ENCODE results near the gene B3GAT1.

Gene B3GAT1

DNA sequence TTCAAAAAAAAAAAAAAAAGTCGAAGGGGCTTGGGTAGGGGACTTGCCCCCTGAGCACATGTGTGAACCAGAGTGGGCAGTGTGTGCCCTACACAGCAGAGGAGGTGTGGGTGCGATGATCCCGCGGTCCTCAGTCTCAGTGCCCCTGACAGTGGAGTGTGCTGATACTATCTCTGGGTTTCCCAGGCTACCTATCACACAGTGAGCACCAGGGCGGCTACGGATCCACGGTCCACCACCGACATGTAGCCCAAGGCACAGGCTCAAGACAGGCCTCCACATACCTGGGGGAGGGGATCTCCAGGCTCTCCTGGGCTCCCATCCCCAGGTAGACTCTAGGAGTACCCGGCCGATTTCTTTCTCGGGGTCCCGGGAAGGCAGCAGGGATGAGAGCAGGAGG, 9.1 kb downstream of the B3GAT1 start:
- in situ Hi-C loops (cut with HindIII; ENCODE audit: low pct_unique_long_range_greater_than_20kb, low sequenced_read_pairs), result no loop called here
- no peak for DNase-seq (ENCODE audit: low read depth in 1 of 2, low spot score in 1 of 2)
- no peak for TF ChIP-seq JUND (IDR thresholded peaks at IDR 0.05; ENCODE audit: low read depth)

DNA sequence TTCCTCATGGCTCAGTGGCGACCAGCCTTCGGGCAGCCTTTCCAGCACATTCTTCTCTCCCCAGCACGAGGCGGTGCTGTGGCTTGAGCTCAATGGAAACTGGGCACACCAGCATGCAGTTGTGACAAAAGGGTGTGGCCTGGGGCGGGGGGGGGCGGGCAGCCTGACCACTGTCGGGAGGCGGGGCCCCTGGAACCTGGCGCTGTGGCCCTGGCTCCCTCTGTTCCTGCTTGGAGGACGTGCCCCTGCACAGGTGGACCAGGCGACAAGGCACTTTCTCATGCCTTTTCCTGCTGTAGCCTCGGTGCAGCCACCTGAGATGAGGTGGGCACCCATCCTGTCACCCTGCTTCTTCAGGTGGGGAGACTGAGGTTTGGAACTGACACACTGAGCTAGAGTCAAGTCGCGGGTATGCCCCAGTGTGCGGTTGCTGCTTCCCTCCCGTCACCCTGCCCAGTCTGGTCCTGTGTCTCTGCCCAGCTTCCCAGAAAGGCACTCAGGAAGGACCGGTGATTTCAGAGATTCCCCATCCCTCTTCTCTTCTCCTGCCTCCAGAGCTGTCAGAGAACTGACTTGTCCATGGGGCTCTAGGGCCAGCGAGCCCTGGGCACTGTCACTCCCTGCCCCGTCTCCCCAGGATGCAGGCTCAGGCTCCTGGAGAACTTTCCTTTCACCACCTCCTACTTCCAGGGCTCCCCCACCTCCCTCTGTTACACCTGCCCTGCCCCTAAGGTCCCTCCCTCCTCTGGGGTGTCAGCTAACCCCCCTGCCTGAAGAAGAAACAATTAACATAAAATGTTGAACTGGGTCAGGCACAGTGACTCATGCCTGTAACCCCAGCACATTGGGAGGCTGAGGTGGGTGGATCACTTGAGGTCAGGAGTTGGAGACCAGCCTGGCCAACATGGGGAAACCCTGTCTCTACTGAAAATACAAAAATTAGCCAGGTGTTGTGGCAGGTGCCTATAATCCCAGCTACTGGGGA, 9.9 kb downstream of the B3GAT1 start:
- in situ Hi-C loops (cut with HindIII; ENCODE audit: low pct_unique_long_range_greater_than_20kb, low sequenced_read_pairs), result no loop called here
- peak in 1 of 2 experiments; percentile 66 for DNase-seq (ENCODE audit: low read depth in 1 of 2, low spot score in 1 of 2)
- no peak for TF ChIP-seq JUND (IDR thresholded peaks at IDR 0.05; ENCODE audit: low read depth)

DNA sequence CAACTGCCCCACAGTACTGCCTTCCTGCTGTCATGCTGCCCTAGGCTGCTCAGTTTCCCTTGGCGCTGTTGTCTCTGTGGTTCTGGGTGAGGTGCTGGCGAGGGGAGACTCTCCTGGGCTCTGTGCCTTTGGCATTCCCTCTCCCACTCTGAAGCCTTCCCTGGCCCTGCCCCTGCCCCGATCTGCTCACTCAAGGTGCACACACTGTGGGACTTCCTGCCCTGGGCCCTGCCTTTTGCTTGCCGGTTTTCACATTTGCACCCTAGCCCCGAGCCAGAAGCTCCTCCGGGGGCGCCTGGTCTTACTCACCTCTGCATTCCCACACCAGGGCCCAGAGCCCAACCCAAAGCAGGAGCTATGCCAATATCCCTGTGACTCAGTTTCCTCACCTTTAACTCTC, 12.0 kb downstream of the B3GAT1 start:
- in situ Hi-C loops (cut with HindIII; ENCODE audit: low pct_unique_long_range_greater_than_20kb, low sequenced_read_pairs), result no loop called here
- TF ChIP-seq JUND (IDR thresholded peaks at IDR 0.05; ENCODE audit: low read depth), result no peak

DNA sequence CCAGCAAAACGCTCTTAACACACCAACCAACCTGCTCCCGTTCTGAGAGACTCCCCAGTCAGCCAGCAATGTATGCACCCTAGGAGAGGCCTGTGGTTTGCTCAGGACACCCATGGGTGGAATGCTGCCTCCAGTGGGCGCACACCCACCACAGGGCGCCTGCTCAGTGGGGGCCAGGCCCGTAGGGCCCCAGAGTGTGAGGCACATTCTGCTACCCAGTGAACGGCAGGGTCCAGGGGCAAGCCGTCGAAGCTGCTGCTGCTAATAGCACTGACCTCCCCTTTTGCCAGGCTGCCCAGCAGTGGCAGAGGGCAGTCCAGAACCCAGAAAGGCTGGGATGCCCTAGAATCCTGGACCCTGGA, 12.8 kb downstream of the B3GAT1 start:
- TF ChIP-seq JUND (IDR thresholded peaks at IDR 0.05; ENCODE audit: low read depth), result no peak
- in situ Hi-C loops (cut with HindIII; ENCODE audit: low pct_unique_long_range_greater_than_20kb, low sequenced_read_pairs), result no loop called here
- DNase-seq (ENCODE audit: low read depth in 1 of 2, low spot score in 1 of 2), result no peak

More for the DNA sequence above, 12.0 kb downstream of the B3GAT1 start:
- no peak for DNase-seq (ENCODE audit: low read depth in 1 of 2, low spot score in 1 of 2)

DNA sequence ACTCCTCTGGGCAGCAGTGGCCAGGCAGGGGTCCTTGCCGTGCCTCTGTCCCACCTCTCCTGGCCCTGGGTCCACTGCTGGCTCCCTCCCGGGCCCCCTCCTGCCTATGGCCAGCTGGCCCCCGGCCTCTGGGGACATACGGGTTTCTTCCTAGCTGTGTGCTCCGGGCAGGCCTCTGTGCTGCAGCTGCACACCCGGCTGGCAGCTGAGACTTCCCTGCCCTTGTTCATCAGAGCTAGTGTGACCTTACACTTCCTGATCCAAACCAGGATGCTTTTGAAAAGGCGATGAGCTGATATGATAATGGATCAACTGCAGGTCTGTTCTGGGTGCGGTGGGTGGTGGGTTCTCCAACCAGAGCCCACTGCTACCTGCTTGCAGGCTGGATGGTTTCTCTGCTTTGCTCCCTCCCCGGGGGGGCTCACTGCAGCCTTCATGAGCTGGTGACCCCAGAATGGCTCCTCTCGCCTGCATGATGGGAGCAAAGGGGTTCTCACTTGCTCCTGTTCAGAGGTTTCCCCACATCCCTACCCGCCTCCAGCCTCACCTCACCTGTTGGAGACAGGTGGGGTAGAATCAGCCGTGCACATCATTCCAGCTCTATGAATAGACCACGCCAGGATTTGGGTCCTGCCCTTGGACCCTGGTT, 13.3 kb downstream of the B3GAT1 start:
- in situ Hi-C loops (cut with HindIII; ENCODE audit: low pct_unique_long_range_greater_than_20kb, low sequenced_read_pairs), result no loop called here
- no peak for DNase-seq (ENCODE audit: low read depth in 1 of 2, low spot score in 1 of 2)
- no peak for TF ChIP-seq JUND (IDR thresholded peaks at IDR 0.05; ENCODE audit: low read depth)

DNA sequence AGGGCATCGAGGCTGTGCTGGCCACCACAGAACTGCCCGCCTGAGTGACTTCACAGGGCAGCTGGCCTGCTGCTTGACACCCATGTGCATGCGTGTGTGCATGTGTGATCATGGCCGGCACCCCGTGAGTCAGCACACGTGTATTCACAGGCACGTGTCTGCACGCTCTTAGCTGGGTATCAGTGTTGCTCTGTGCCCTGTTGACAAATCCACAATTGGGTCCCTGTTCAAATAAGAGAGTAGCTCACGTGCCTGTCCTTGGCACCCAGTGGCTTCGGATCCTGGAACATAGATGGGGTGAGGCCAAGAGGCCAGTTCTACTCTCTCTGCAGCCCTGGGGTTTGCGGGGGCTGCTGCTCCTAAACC, 14.0 kb downstream of the B3GAT1 start:
- in situ Hi-C loops (cut with HindIII; ENCODE audit: low pct_unique_long_range_greater_than_20kb, low sequenced_read_pairs), result no loop called here
- TF ChIP-seq JUND (IDR thresholded peaks at IDR 0.05; ENCODE audit: low read depth), result no peak
- DNase-seq (ENCODE audit: low read depth in 1 of 2, low spot score in 1 of 2), result no peak

DNA sequence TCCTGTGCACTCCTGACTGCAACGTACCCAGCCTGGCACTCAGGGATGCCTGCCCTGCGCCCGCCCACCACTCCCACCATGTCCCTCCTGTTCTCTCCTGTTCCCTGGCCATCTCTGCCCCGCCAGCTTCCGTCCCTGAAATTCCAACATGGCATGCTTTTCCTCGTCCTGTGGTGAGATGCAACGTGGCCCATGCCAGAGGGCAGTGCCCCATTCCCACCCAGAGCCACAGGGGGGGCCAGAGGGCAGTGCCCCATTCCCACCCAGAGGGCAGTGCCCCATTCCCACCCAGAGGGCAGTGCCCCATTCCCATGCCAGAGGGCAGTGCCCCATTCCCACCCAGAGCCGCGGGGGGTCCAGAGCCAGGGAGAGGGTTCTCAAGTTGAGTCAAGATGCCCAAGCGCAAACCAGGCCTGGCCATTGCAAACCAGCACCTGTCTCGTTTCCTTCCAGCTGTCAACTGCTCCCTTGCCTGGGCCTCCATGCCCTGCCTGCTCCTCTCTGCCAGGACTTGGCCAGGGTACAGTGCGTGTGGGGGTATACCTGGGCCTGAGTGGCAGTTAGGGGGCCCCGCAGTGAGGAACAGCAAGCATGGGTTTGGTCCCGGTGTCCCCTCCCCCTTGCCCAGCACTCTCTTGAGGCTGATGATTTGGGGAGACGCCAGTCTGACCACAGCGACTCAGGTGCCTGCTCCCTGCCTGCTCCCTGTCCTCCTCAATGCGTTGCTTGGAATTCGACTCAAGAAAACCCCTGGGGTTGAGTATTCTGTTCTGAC, 14.6 kb downstream of the B3GAT1 start:
- in situ Hi-C loops (cut with HindIII; ENCODE audit: low pct_unique_long_range_greater_than_20kb, low sequenced_read_pairs), result no loop called here
- no peak for DNase-seq (ENCODE audit: low read depth in 1 of 2, low spot score in 1 of 2)
- no peak for TF ChIP-seq JUND (IDR thresholded peaks at IDR 0.05; ENCODE audit: low read depth)

DNA sequence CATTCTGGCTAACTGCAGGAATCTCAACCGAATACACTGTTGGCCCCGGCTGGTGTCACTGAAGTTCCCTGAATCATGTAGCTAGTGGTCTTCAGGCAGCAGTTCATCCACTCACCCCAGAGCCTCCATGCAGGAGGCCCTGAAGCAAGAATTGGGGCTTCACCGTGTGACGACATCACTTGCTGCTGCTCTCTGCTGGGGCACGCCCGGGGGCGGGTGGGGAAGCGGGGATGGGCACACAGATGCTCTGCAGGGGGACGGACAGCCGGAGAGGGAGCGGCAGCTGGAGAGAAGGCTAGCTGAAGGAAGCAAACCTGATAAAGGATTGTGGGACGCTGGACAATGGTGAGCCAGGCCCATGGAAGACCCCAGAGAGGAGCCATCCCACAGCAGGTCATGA, 17.0 kb downstream of the B3GAT1 start:
- no peak for TF ChIP-seq JUND (IDR thresholded peaks at IDR 0.05; ENCODE audit: low read depth)
- DNase-seq (ENCODE audit: low read depth in 1 of 2, low spot score in 1 of 2), result no peak
- in situ Hi-C loops (cut with HindIII; ENCODE audit: low pct_unique_long_range_greater_than_20kb, low sequenced_read_pairs), result no loop called here

DNA sequence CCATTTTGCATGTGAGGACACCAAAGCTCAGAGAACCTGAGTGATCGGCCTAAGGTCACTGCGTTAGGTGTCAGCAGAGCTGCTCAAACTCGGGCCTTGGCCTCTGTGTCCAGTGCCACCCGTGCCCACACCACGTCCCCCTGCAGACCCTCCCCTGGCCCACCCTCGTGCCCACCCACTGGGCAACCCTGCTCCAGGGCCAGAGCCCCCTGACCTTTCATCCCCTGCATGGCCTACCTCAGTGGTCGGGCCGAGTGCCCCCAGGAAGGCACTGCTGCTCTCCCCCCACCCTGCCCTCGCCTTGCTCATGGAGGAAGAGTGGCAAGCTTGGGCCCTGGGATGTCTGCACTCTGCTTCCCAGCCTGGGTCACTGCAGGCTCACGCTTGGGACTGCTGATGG, 17.7 kb downstream of the B3GAT1 start:
- no peak for TF ChIP-seq JUND (IDR thresholded peaks at IDR 0.05; ENCODE audit: low read depth)
- in situ Hi-C loops (cut with HindIII; ENCODE audit: low pct_unique_long_range_greater_than_20kb, low sequenced_read_pairs), result no loop called here
- no peak for DNase-seq (ENCODE audit: low read depth in 1 of 2, low spot score in 1 of 2)

DNA sequence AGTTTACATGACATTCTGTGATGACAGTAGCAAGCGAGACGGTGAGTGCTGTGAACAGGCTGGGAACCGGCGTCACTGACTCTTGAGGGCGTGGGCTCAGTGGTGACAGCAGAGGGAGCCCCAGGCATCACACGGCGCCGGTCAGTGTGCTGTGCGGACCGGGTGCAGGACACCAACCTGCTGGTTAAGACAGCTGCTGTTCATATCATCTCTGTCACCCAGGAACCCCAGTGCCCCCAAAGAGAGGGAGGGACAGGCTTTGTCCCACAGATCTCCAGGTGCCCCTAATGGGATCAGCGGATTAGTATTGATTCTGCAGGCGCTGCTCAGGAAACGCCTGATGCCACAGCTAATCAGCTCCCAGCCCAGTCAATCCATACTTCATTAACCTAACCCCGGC, 18.4 kb downstream of the B3GAT1 start:
- in situ Hi-C loops (cut with HindIII; ENCODE audit: low pct_unique_long_range_greater_than_20kb, low sequenced_read_pairs), result no loop called here
- DNase-seq (ENCODE audit: low read depth in 1 of 2, low spot score in 1 of 2), result peak; percentile 87 to 99
- no peak for TF ChIP-seq JUND (IDR thresholded peaks at IDR 0.05; ENCODE audit: low read depth)

DNA sequence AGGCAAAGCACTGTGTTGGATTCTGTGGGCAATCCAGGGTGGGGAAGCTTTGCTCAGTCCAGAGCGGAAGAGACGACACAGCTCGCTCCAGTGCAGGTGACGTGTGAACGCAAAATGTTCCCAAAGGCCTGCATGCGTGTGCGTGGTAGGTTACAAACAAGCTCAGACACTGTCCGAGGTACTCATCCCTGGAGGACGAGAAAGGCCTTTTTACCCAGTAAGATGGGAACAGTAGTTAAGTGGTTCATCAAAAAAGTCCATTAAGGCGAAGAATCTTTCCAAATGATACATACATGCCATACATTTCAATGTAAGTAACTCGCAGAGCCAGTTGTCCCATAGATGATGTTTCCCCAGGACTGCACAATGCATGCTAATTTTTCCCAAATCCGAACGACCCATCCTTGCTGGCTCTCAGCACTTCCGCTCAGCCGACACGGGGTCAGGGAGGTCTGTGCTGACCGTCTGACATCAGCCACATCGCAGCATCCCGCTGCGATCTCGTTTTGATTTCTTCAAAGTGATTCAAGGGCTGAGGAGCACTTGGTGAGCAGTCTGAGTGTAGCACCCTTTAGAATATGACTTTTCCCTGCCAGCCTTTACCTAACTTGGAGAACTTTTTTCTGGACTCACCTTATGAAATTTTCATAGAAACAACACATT, 19.0 kb downstream of the B3GAT1 start:
- no peak for TF ChIP-seq JUND (IDR thresholded peaks at IDR 0.05; ENCODE audit: low read depth)
- in situ Hi-C loops (cut with HindIII; ENCODE audit: low pct_unique_long_range_greater_than_20kb, low sequenced_read_pairs), result no loop called here
- DNase-seq (ENCODE audit: low read depth in 1 of 2, low spot score in 1 of 2), result no peak

DNA sequence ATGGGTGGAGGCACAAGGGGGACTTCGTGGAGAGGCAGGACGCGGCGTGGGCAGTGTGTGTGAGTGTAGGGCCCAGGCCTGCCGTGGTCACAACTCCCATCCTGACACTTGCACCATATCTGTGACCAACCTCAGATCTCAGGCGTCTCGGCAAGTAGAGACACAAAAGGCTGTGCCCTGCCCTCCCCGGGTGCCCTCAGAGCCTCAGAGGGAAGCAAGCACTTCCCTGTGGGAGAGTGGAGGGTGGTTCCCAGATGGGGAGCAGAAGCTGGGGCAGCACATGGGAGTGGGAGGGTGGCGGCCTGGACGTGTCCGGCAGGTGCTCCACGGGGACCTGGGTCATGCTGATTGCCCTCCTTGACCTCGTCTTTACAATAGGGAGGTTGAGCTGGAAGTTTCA, 20.4 kb downstream of the B3GAT1 start:
- no peak for TF ChIP-seq JUND (IDR thresholded peaks at IDR 0.05; ENCODE audit: low read depth)
- DNase-seq (ENCODE audit: low read depth in 1 of 2, low spot score in 1 of 2), result no peak
- in situ Hi-C loops (cut with HindIII; ENCODE audit: low pct_unique_long_range_greater_than_20kb, low sequenced_read_pairs), result no loop called here
